SK-N-MC (cell line): ENCODE results near the gene CER1.
A peak's percentile ranks its signal among the peaks of the same experiment; 100 is the strongest.

ENCODE experiments used
- DNase-seq: peaks from one replicate; pipeline ENCODE4 v3.0.0-alpha.2; 2011; ENCODE audit warnings: low read depth, low spot score
- H3K27ac ChIP-seq: fragments of 200-600 bp; sonication (generic); 2 replicates; pipeline ENCODE4 v1.5.1; 2016; ENCODE audit warnings: mixed run types
- H3K36me3 ChIP-seq: fragments of 200-600 bp; sonication (generic); 2 replicates; pipeline ENCODE4 v1.6.1; 2017; ENCODE audit warnings: antibody characterized with exemption, low read length, mixed read lengths; ENCODE audit not compliant: insufficient read depth
- H3K4me3 ChIP-seq: fragments of 200-600 bp; sonication (generic); 2 replicates; pipeline ENCODE4 v1.5.1; 2016
- H3K9ac ChIP-seq: fragments of 200-600 bp; sonication (generic); 2 replicates; pipeline ENCODE4 v1.8.0; 2017; ENCODE audit warnings: mixed run types, mixed read lengths; ENCODE audit not compliant: insufficient read length
- H3K9me3 ChIP-seq: fragments of 200-600 bp; sonication (generic); 2 replicates; pipeline ENCODE4 v1.6.1; 2017; ENCODE audit warnings: low read depth, mild to moderate bottlenecking, antibody characterized with exemption, low read length, moderate library complexity, mixed read lengths
- EZH2 ChIP-seq: fragments of 200-600 bp; sonication (generic); IDR thresholded peaks from one replicate; pipeline ENCODE4 v1.6.1; 2017; ENCODE audit warnings: antibody characterized with exemption
- FOXP2 ChIP-seq: optimal IDR thresholded peaks from 2 replicates; pipeline ENCODE3; 2011; ENCODE audit warnings: mild to moderate bottlenecking, moderate library complexity; ENCODE audit not compliant: insufficient read depth; ENCODE audit errors: extremely low read length, control extremely low read depth
- POLR2AphosphoS5 ChIP-seq: IDR thresholded peaks from 2 replicates; pipeline ENCODE4 v1.6.1; 2012; ENCODE audit warnings: mild to moderate bottlenecking, low read depth, low read length, borderline replicate concordance

Gene CER1

GRCh38 chr9:14706530-14707140 is 15.9 kb downstream of the CER1 start:
- TF ChIP-seq EZH2: no peak
- no peak for TF ChIP-seq POLR2AphosphoS5
- TF ChIP-seq FOXP2: no peak
- no peak for DNase-seq
- Histone ChIP-seq H3K9me3 (peaks cover 20% of the 10 kb centered on the region; the same call in 1 of the 2 replicates), H3K9ac (no peak overlapping the region), H3K27ac (no peak overlapping the region), H3K36me3 (peaks cover 48% of the 10 kb centered on the region), H3K4me3 (no peak overlapping the region)

DNA sequence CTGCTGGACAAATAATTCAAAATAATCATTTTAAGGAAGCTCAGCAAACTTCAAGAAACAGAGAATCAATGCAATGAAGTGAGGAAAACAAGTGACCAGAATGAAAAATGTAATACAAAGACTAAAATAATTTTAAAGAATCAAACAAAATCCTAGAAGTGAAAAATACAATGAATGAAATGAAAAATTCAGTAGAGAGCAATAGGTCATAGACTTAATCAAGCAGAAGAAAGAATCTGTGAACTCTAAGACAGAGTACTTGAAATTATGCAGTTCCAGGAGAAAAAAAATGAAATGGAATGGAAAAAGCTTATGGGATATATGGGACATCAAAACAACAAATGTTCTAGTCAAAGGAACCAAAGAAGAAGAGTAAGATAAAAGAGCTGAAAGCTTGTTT is 17.5 kb downstream of the CER1 start:
- Histone ChIP-seq H3K9ac (no peak overlapping the region), H3K9me3 (peaks cover 12% of the 10 kb centered on the region; the same call in 1 of the 2 replicates), H3K36me3 (peaks cover 35% of the 10 kb centered on the region), H3K4me3 (no peak overlapping the region), H3K27ac (no peak overlapping the region)
- no peak for TF ChIP-seq FOXP2
- TF ChIP-seq POLR2AphosphoS5: no peak
- no peak for TF ChIP-seq EZH2
- no peak for DNase-seq

- TF ChIP-seq POLR2AphosphoS5: no peak
- no peak for TF ChIP-seq EZH2
- no peak for TF ChIP-seq FOXP2
- H3K4me3 ChIP-seq: no peak overlapping the region
- H3K9ac ChIP-seq: no peak overlapping the region
- no peak for DNase-seq
- H3K9me3 ChIP-seq: peaks cover 7% of the 10 kb centered on the region; the same call in 1 of the 2 replicates
- peaks cover 28% of the 10 kb centered on the region for H3K36me3 ChIP-seq
- H3K27ac ChIP-seq: no peak overlapping the region
Observed at GRCh38 chr9:14704281-14704680, 18.3 kb downstream of the CER1 start.

DNA sequence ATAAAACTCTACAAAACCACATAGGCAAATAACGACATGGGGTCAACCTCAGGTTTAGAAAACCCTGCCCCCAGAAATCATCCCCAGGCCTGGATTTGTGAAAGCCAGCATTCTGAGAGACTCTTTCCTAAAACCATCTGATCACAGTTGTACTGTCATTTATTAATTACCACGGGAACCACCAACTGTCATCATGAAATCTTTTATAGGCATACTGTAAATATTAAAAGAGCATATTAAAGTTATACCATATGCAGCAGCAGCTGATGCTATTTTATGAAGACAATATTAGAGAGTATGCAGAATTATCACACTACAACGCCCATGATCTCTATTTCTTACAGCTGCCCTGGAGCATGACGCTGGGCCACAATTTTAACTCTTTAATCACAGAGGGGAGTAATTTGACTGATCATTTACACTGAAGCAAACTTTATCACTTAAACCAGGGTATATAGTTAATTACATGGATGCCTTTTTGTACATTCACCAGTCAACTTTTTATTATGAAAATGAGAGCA is 20.3 kb downstream of the CER1 start:
- Histone ChIP-seq H3K36me3 (peaks cover 14% of the 10 kb centered on the region), H3K4me3 (peak overlapping the region; percentile 39), H3K27ac (peak overlapping the region; percentile 73), H3K9ac (no peak overlapping the region), H3K9me3 (peaks cover 5% of the 10 kb centered on the region; the same call in 1 of the 2 replicates)
- DNase-seq: no peak
- TF ChIP-seq POLR2AphosphoS5: peak; percentile 66; the same call in 1 of the 2 replicates
- no peak for TF ChIP-seq FOXP2

DNA sequence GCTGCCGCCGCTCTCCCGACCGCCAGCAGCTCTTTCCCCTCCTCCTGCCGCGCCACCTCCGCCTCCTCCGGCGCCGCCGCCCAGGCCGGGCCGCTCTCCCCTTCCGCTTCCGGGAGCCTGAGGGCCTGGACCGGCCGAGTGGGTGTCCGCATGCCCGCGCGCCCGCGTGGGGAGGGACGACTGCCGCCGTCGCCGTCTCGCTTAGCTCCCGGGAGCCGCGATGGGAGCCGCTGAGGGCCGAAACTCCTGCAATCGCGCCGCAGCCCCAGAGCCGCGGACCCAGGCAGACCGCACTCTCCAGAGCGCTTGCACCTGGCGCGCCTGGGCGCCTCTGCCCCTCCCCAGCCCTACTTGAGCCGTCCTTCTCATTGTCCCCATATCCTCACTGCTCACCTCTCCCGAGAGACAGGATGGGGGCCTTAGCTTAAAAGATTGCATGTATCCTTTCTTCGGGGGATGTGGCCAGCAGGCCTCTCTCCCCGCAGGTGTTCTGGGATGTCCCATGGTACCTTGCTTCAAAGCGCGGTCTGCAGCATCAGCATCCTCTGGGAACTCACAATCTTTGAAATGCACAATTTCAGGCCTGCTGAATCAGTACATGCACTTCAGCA is 29.2 kb downstream of the CER1 start, which contains the start of gene ZDHHC21:
TSS of gene ZDHHC21 (minus strand) at position 182 of the 611 bp plus-strand sequence. CDS start 19,092 bp downstream, outside the sequence.
- DNase-seq: no peak
- H3K9me3 ChIP-seq: no peaks in the 10 kb centered on the region
- TF ChIP-seq POLR2AphosphoS5 (peak; percentile 67; the same call in 1 of the 2 replicates), EZH2 (no peak), FOXP2 (no peak)
- peaks cover 19% of the 10 kb centered on the region for H3K36me3 ChIP-seq
- H3K9ac ChIP-seq: peak within 1 kb of the TSS; percentile 74
- H3K4me3 ChIP-seq: peak within 1 kb of the TSS; percentile 80
- peak within 1 kb of the TSS; percentile 7; the same call in 1 of the 2 replicates for H3K27ac ChIP-seq

DNA sequence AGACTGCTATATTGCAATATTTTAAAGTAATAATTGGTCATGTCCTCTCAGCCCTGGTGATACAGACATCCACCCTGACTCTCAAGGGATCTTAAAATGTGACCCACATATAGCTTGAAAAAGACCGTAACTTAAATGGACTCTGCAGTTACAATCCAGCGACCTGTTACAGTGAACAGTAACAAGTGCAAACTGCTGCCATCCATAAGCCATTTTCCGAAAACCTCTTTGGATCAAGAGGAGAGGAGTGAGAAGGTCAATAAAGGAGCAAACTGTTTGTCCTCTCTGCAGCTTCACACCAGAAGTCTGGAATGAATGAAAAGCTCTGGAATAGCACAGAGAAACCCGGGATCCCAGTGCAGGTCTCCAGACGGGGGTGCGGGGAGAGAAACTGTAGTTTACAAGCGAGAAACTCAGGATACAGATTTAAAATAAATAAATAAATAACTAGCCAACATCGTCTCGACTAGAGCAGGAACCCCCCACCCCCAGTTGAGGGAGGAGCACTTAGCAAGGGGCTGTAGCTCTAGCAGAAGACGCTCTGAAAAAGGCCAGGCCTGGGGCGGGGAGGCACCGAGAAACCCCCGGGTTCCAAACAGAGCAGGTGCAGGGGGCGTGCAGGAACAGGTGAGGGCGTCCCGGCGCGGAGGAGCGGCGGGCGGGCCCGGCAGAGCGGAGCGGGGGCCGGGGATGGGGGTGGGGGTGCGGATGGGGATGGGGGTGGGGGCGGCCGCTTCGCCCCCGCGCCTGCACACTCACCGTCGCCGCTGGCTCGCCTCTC is 29.9 kb downstream of the CER1 start:
- no peak for DNase-seq
- Histone ChIP-seq H3K9ac (peak overlapping the region; percentile 74), H3K36me3 (peaks cover 26% of the 10 kb centered on the region), H3K27ac (peak overlapping the region; percentile 7; the same call in 1 of the 2 replicates), H3K4me3 (peak overlapping the region; percentile 80), H3K9me3 (no peaks in the 10 kb centered on the region)
- TF ChIP-seq EZH2 (no peak), FOXP2 (peak; percentile 36), POLR2AphosphoS5 (no peak; the same call in 1 of the 2 replicates)

- peak overlapping the region; percentile 80 for H3K4me3 ChIP-seq
- DNase-seq: no peak
- peak overlapping the region; percentile 66 for H3K9ac ChIP-seq
- peak overlapping the region; percentile 34 for H3K27ac ChIP-seq
- H3K36me3 ChIP-seq: peaks cover 41% of the 10 kb centered on the region
- H3K9me3 ChIP-seq: no peaks in the 10 kb centered on the region
- TF ChIP-seq FOXP2 (no peak), EZH2 (no peak), POLR2AphosphoS5 (no peak)
Observed at GRCh38 chr9:14690948-14691730, 31.4 kb downstream of the CER1 start.
